GM18870 (cell line): ENCODE measurements around the gene PCSK1.
A peak's percentile ranks its signal among the peaks of the same experiment; 100 is the strongest.

Source experiments
- ATAC-seq: cut with Tn5 transposase; IDR thresholded peaks from one replicate; pipeline ENCODE4 v1.9.1; 2021; ENCODE audit warnings: moderate library complexity; ENCODE audit not compliant: unreplicated experiment

The PCSK1 gene

GRCh38 chr5:96433066-96433447 is at the start of gene PCSK1:
Gene PCSK1, minus strand, starts transcription at chr5:96433248. Its CDS starts 206 bp downstream, at chr5:96433042.
- ATAC-seq: no peak

GRCh38 chr5:96481867-96482266 is 48.8 kb upstream of the PCSK1 start:
- no peak for ATAC-seq

- no peak for ATAC-seq
Observed at GRCh38 chr5:96481009-96481786, 48.1 kb upstream of the PCSK1 start.

- no peak for ATAC-seq
Observed at GRCh38 chr5:96478983-96479382, 45.9 kb upstream of the PCSK1 start.

GRCh38 chr5:96476654-96477053 is 43.6 kb upstream of the PCSK1 start:
- ATAC-seq: no peak

- ATAC-seq: no peak
Observed at GRCh38 chr5:96474073-96474472, 41.0 kb upstream of the PCSK1 start.

- no peak for ATAC-seq
Observed at GRCh38 chr5:96473155-96473554, 40.1 kb upstream of the PCSK1 start.

- no peak for ATAC-seq
Observed at GRCh38 chr5:96470785-96471184, 37.7 kb upstream of the PCSK1 start.

GRCh38 chr5:96468956-96469355 is 35.9 kb upstream of the PCSK1 start:
- ATAC-seq: no peak

- no peak for ATAC-seq
Observed at GRCh38 chr5:96463091-96463490, 30.0 kb upstream of the PCSK1 start.

GRCh38 chr5:96459313-96460121 is 26.5 kb upstream of the PCSK1 start:
- ATAC-seq: no peak

- ATAC-seq: no peak
Observed at GRCh38 chr5:96458176-96458575, 25.1 kb upstream of the PCSK1 start.

GRCh38 chr5:96455789-96456188 is 22.7 kb upstream of the PCSK1 start:
- ATAC-seq: no peak

- no peak for ATAC-seq
Observed at GRCh38 chr5:96453394-96453793, 20.3 kb upstream of the PCSK1 start.

- ATAC-seq: no peak
Observed at GRCh38 chr5:96447949-96448348, 14.9 kb upstream of the PCSK1 start.

GRCh38 chr5:96440185-96440538 is 7.1 kb upstream of the PCSK1 start:
- peak; percentile 32 for ATAC-seq

- peak; percentile 93 for ATAC-seq
Observed at GRCh38 chr5:96439477-96440184, 6.6 kb upstream of the PCSK1 start.

- no peak for ATAC-seq
Observed at GRCh38 chr5:96434201-96434645, 1.2 kb upstream of the PCSK1 start.

- ATAC-seq: no peak
Observed at GRCh38 chr5:96432216-96433065, 607 bp downstream of the PCSK1 start.

- no peak for ATAC-seq
Observed at GRCh38 chr5:96431376-96432187, 1.5 kb downstream of the PCSK1 start.
